Mesodermal cell (in vitro differentiated cells): ENCODE measurements around the gene SEMA4C.

Source experiments
- H3K27ac ChIP-seq: 2 replicates; pipeline ENCODE4 v1.7.0; 2013; ENCODE audit warnings: mild to moderate bottlenecking, low read depth, low read length, moderate library complexity; ENCODE audit not compliant: severe bottlenecking
- H3K36me3 ChIP-seq: 2 replicates; pipeline ENCODE4 v1.7.1; 2013; ENCODE audit warnings: mild to moderate bottlenecking, low read length, moderate library complexity; ENCODE audit not compliant: control insufficient read depth, insufficient read depth
- H3K4me1 ChIP-seq: one replicate; pipeline ENCODE4 v1.7.1; 2013; ENCODE audit warnings: mild to moderate bottlenecking, low read length; ENCODE audit not compliant: insufficient read depth, control insufficient read depth, poor library complexity, severe bottlenecking
- H3K4me3 ChIP-seq: 2 replicates; pipeline ENCODE4 v1.7.0; 2013; ENCODE audit warnings: low read length, control low read depth, mild to moderate bottlenecking; ENCODE audit not compliant: insufficient read depth, poor library complexity, severe bottlenecking; ENCODE audit errors: extremely low read depth
- H3K9me3 ChIP-seq: 2 replicates; pipeline ENCODE4 v1.7.1; 2013; ENCODE audit warnings: mild to moderate bottlenecking, low read length, moderate library complexity; ENCODE audit not compliant: control insufficient read depth
- WGBS, 2 experiments: methylation state at CpG; one replicate each; pipeline ENCODE4 v1.1.5; 2013; ENCODE audit warnings: missing lambda C conversion rate in 2 of 2; ENCODE audit not compliant: insufficient coverage in 2 of 2; 5-methylcytosine and 5-hydroxymethylcytosine counted together

Gene SEMA4C

DNA sequence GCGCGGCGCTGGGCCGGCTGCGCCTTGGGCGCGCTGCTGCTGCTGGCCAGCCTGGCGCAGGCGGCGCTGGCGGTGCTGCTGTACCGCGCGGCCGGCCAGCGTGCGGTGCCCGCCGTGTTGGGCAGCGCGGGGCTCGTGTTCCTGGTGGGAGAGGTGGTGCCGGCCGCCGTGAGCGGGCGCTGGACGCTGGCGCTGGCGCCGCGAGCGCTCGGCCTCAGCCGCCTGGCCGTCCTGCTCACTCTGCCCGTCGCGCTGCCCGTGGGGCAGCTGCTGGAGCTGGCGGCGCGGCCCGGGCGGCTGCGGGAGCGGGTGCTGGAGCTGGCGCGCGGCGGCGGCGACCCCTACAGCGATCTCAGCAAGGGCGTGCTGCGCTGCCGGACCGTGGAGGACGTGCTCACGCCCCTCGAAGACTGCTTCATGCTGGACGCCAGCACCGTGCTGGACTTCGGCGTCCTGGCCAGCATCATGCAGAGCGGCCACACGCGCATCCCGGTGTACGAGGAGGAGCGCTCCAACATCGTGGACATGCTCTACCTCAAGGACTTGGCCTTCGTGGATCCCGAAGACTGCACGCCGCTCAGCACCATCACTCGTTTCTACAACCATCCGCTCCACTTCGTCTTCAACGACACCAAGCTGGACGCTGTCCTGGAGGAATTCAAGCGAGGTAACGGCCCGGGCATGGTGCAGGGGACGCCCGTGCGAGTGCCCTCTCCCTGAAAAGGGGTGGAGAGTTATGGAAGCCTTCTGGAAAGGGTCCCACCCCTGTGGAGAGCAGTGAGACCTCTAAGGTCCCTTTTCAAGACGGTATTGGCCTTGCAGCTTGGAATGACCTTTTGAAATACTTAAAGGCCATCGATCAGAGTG, 52.8 kb downstream of the SEMA4C start:
- WGBS, 2 experiments: 1% methylated on average over 71 to 72 of the region's 89 CpGs
- H3K4me1 ChIP-seq: peaks cover 15% of the 10 kb centered on the region
- no peaks in the 10 kb centered on the region for H3K9me3 ChIP-seq
- H3K27ac ChIP-seq: no peak overlapping the region
- H3K36me3 ChIP-seq: peaks cover 14% of the 10 kb centered on the region
- H3K4me3 ChIP-seq: peak overlapping the region; percentile 46

GRCh38 chr2:96816127-96816835, 53.6 kb downstream of the SEMA4C start, which contains the start of gene CNNM3:
Gene CNNM3, plus strand, starts transcription at chr2:96816268. Its CDS starts 10 bp downstream, at chr2:96816278.
- 0% methylated on average over 57 to 66 of the region's 103 CpGs for WGBS, 2 experiments
- peaks cover 14% of the 10 kb centered on the region for H3K36me3 ChIP-seq
- H3K27ac ChIP-seq: peak within 1 kb of the TSS; percentile 67
- peak within 1 kb of the TSS; percentile 61 for H3K4me3 ChIP-seq
- H3K4me1 ChIP-seq: peaks cover 15% of the 10 kb centered on the region
- no peaks in the 10 kb centered on the region for H3K9me3 ChIP-seq

DNA sequence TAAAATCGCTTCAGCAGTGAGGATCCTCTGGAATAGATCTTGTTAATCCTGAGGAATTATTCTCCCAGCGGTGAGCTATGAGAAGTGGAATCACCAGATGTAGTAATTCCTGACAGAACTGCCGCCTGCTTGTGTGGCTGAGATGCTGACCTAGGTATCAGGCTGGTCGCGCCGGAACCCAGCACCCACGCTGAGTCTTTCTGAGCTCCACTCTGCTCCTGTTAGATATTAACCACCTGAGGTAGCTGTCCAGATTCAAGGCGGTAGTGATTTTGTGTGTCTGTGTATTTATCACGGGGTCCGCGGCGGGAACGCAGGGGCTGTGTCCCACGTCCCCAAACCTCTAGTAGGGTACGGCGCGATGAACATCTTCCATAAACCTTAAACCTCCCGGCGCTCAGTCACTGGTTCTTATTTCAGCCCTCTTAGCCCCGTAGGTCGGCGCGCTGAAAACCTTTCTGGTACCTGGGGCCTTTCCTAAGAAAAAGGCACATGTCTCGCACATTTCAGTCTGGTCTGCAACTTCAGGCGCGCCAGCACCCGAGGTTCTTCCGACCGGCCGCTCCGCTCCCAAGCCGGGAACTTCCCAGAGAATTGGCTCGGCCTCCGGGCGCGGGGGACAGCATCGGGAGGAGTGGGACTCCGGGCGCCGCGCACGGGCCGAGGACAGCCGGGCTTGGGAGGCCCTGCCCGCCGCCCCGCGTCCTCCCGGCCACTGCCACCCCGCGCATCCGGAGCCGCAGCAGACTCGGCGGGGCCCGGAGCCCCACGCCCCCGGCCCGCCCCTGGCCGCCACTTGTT, 54.4 kb downstream of the SEMA4C start:
- Histone ChIP-seq H3K36me3 (peaks cover 14% of the 10 kb centered on the region), H3K9me3 (no peaks in the 10 kb centered on the region), H3K4me1 (peaks cover 15% of the 10 kb centered on the region), H3K27ac (no peak overlapping the region), H3K4me3 (peak overlapping the region; percentile 61)
- 2 to 4% methylated on average over 29 to 46 of the region's 60 CpGs for WGBS, 2 experiments

GRCh38 chr2:96813656-96814055, 56.2 kb downstream of the SEMA4C start:
- Histone ChIP-seq H3K9me3 (no peaks in the 10 kb centered on the region), H3K4me3 (no peak overlapping the region), H3K36me3 (peaks cover 7% of the 10 kb centered on the region), H3K4me1 (peaks cover 20% of the 10 kb centered on the region), H3K27ac (no peak overlapping the region)
- WGBS, 2 experiments: 95 to 96% methylated on average over 3 of the region's 4 CpGs

DNA sequence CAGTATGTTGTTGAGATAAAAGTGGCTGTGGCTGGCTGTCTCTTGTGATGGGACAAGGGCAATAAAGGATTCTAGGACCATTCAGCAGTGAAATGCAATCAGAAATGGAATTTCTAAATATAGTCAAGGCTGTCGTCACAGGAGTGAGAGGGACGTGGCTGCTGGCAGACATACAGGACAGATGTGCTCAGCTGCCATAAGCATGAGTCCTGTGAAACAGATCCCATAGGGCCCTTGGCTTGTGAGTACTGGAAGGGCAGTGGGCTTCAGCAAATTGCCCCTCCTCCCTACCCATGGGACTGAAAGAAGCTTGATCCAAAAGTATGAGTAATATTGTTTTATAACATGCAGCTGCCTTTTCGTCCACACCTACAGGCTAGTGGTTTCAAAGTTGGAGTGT, 58.0 kb downstream of the SEMA4C start:
- peaks cover 7% of the 10 kb centered on the region for H3K4me1 ChIP-seq
- WGBS, 2 experiments: 92 to 100% methylated on average over 2 to 3 of the region's 3 CpGs
- no peak overlapping the region for H3K4me3 ChIP-seq
- H3K9me3 ChIP-seq: no peaks in the 10 kb centered on the region
- no peak overlapping the region for H3K27ac ChIP-seq
- H3K36me3 ChIP-seq: no peaks in the 10 kb centered on the region

- WGBS, 2 experiments: 82 to 93% methylated on average over 2 of the region's 5 CpGs
- Histone ChIP-seq H3K27ac (no peak overlapping the region), H3K4me3 (no peak overlapping the region), H3K36me3 (no peaks in the 10 kb centered on the region), H3K9me3 (no peaks in the 10 kb centered on the region), H3K4me1 (peaks cover 7% of the 10 kb centered on the region)
Measured at GRCh38 chr2:96810783-96811192, 59.1 kb downstream of the SEMA4C start.

DNA sequence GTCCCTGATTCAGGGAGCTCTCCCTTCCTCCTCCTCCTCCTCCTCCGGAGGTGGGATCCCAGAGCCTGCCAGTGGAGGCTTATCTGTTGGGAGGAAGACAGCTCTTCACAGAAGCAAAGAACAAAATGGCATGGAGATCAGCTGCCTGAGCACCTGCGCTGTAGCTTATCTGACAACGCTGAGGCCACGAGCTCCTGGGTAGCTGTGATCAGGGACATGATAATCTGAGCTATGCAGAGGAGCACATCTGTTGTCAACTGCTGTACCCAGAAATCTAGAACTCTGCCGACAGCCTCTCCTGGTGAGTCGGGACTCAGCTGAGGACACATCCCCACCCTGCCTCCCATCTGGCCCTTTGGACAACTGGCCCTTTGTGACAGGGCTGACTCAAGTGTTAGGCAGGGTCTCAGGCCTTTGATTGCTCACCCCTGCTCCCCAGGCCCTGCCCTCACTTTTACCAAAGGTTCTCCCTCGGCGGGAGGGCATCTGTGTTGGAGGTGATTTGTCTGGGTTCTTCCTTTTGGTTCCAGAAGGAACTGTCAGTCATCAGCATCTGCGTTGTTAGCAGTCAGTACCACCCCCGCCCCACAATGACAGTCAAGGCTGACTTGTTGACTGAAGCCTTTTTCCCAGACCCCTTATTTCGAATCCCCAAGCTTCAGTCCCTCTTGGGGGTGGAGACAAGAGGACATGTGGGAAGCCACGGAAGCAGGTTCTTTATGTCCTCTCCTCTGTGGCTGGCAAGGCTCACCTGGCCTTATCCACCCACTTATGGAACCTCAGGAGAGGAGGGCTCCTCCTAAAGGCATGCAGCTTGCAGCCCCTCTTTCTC, 59.7 kb downstream of the SEMA4C start:
- Histone ChIP-seq H3K9me3 (no peaks in the 10 kb centered on the region), H3K4me3 (no peak overlapping the region), H3K27ac (no peak overlapping the region), H3K4me1 (peaks cover 7% of the 10 kb centered on the region), H3K36me3 (no peaks in the 10 kb centered on the region)
- WGBS, 2 experiments: 92 to 96% methylated on average over 7 to 10 of the region's 12 CpGs
